ENCODE data around the gene VSIG8.

- TF ChIP-seq TOX (CRISPR knock-in tag; IDR thresholded peaks at IDR 0.05; ENCODE audit: borderline replicate concordance): no peak
- TF ChIP-seq PATZ1 (CRISPR knock-in tag; IDR thresholded peaks at IDR 0.05; ENCODE audit: borderline replicate concordance): no peak
- TF ChIP-seq RARB (CRISPR knock-in tag; IDR thresholded peaks at IDR 0.05): no peak
- no peak for TF ChIP-seq ARNTL (CRISPR knock-in tag; IDR thresholded peaks at IDR 0.05; ENCODE audit: borderline replicate concordance, low read depth)
- no peak for TF ChIP-seq ZFP30 (CRISPR knock-in tag; IDR thresholded peaks at IDR 0.05)
- TF ChIP-seq CSRNP3 (CRISPR knock-in tag; IDR thresholded peaks at IDR 0.05): no peak
- no peak for TF ChIP-seq ZFP3 (CRISPR knock-in tag; IDR thresholded peaks at IDR 0.05)
- TF ChIP-seq PPARA (CRISPR knock-in tag; IDR thresholded peaks at IDR 0.05; ENCODE audit: borderline replicate concordance): no peak
- TF ChIP-seq ZNF565 (CRISPR knock-in tag; conservative IDR thresholded peaks at IDR 0.05; ENCODE audit: low read depth): no peak
- no peak for TF ChIP-seq ZNF8 (CRISPR knock-in tag; IDR thresholded peaks at IDR 0.05)
- TF ChIP-seq CSDC2 (CRISPR knock-in tag; IDR thresholded peaks at IDR 0.05): no peak
- no peak for TF ChIP-seq POU6F1 (CRISPR knock-in tag; IDR thresholded peaks at IDR 0.05; ENCODE audit: borderline replicate concordance, low read depth)
- TF ChIP-seq ISL1 (CRISPR knock-in tag; IDR thresholded peaks at IDR 0.05): no peak
Measured at GRCh38 chr1:159855709-159856108, 6.7 kb downstream of the VSIG8 start.

Measured in SK-N-SH treated with all-trans-retinoic acid at 6 μM for 48 hours (cell line).